ENCODE results near the gene LRIG3. TPM values are rescaled to one million over a fixed set of nuclear protein-coding genes. Genes with fewer than 3 reads are reported as not detected.

Gene LRIG3
- total and polyA plus RNA-seq, 9 donors, result 22.5 to 64.3 (median 29.7) TPM

- H3K4me3 ChIP-seq (ENCODE audit: low read length), result no peak overlapping the region
- peaks cover 36% of the 10 kb centered on the region for H3K36me3 ChIP-seq (ENCODE audit: control insufficient read depth, insufficient read depth, low read length)
- no peaks in the 10 kb centered on the region for H3K4me1 ChIP-seq (ENCODE audit: control insufficient read depth, insufficient read depth, low read length)
- no peak overlapping the region for H3K27ac ChIP-seq (ENCODE audit: low read length)
- no CpG with 5 or more reads among the region's 4 CpGs for WGBS (ENCODE audit: insufficient coverage)
- H3K27me3 ChIP-seq (ENCODE audit: control insufficient read depth, insufficient read depth, low read length), result no peaks in the 10 kb centered on the region
- DNase-seq, result peak; percentile 62
- H3K9me3 ChIP-seq (replicated peaks; ENCODE audit: control insufficient read depth, low read depth, low read length), result no peaks in the 10 kb centered on the region
Measured at GRCh38 chr12:58888131-58888783, 32.0 kb downstream of the LRIG3 start.

- H3K4me3 ChIP-seq (ENCODE audit: low read length), result no peak overlapping the region
- no peaks in the 10 kb centered on the region for H3K9me3 ChIP-seq (replicated peaks; ENCODE audit: control insufficient read depth, low read depth, low read length)
- H3K27ac ChIP-seq (ENCODE audit: low read length), result no peak overlapping the region
- H3K4me1 ChIP-seq (ENCODE audit: control insufficient read depth, insufficient read depth, low read length), result no peaks in the 10 kb centered on the region
- peaks cover 39% of the 10 kb centered on the region for H3K36me3 ChIP-seq (ENCODE audit: control insufficient read depth, insufficient read depth, low read length)
- WGBS (ENCODE audit: insufficient coverage), result 72% methylated on average over 6 of the region's 6 CpGs
- H3K27me3 ChIP-seq (ENCODE audit: control insufficient read depth, insufficient read depth, low read length), result no peaks in the 10 kb centered on the region
- DNase-seq, result peak; percentile 68
Measured at GRCh38 chr12:58887068-58887467, 33.2 kb downstream of the LRIG3 start.

- 40% methylated on average over 1 of the region's 3 CpGs for WGBS (ENCODE audit: insufficient coverage)
Measured at GRCh38 chr12:58886474-58886873, 33.8 kb downstream of the LRIG3 start.

GRCh38 chr12:58884916-58885315, 35.4 kb downstream of the LRIG3 start:
- H3K36me3 ChIP-seq (ENCODE audit: control insufficient read depth, insufficient read depth, low read length), result peaks cover 45% of the 10 kb centered on the region
- WGBS (ENCODE audit: insufficient coverage), result 56% methylated on average over 1 of the region's 4 CpGs

More at GRCh38 chr12:58886474-58886873, 33.8 kb downstream of the LRIG3 start:
- Histone ChIP-seq H3K4me1 (ENCODE audit: control insufficient read depth, insufficient read depth, low read length) (no peaks in the 10 kb centered on the region), H3K27ac (ENCODE audit: low read length) (no peak overlapping the region), H3K9me3 (replicated peaks; ENCODE audit: control insufficient read depth, low read depth, low read length) (no peaks in the 10 kb centered on the region), H3K4me3 (ENCODE audit: low read length) (no peak overlapping the region), H3K36me3 (ENCODE audit: control insufficient read depth, insufficient read depth, low read length) (peaks cover 39% of the 10 kb centered on the region), H3K27me3 (ENCODE audit: control insufficient read depth, insufficient read depth, low read length) (no peaks in the 10 kb centered on the region)
- no peak for DNase-seq

GRCh38 chr12:58883576-58884334, 36.5 kb downstream of the LRIG3 start:
- no CpG with 5 or more reads among the region's 3 CpGs for WGBS (ENCODE audit: insufficient coverage)
- Histone ChIP-seq H3K4me1 (ENCODE audit: control insufficient read depth, insufficient read depth, low read length) (no peaks in the 10 kb centered on the region), H3K4me3 (ENCODE audit: low read length) (no peak overlapping the region), H3K9me3 (replicated peaks; ENCODE audit: control insufficient read depth, low read depth, low read length) (no peaks in the 10 kb centered on the region), H3K27me3 (ENCODE audit: control insufficient read depth, insufficient read depth, low read length) (no peaks in the 10 kb centered on the region), H3K27ac (ENCODE audit: low read length) (peak overlapping the region; percentile 29), H3K36me3 (ENCODE audit: control insufficient read depth, insufficient read depth, low read length) (peaks cover 46% of the 10 kb centered on the region)
- DNase-seq, result no peak

More at GRCh38 chr12:58884916-58885315, 35.4 kb downstream of the LRIG3 start:
- Histone ChIP-seq H3K9me3 (replicated peaks; ENCODE audit: control insufficient read depth, low read depth, low read length) (no peaks in the 10 kb centered on the region), H3K27ac (ENCODE audit: low read length) (no peak overlapping the region), H3K4me3 (ENCODE audit: low read length) (no peak overlapping the region), H3K27me3 (ENCODE audit: control insufficient read depth, insufficient read depth, low read length) (no peaks in the 10 kb centered on the region), H3K4me1 (ENCODE audit: control insufficient read depth, insufficient read depth, low read length) (no peaks in the 10 kb centered on the region)
- no peak for DNase-seq

- H3K4me1 ChIP-seq (ENCODE audit: control insufficient read depth, insufficient read depth, low read length), result no peaks in the 10 kb centered on the region
- no CpG with 5 or more reads among the region's 2 CpGs for WGBS (ENCODE audit: insufficient coverage)
- H3K4me3 ChIP-seq (ENCODE audit: low read length), result no peak overlapping the region
- no peak for DNase-seq
- H3K27ac ChIP-seq (ENCODE audit: low read length), result peak overlapping the region; percentile 74
- peaks cover 47% of the 10 kb centered on the region for H3K36me3 ChIP-seq (ENCODE audit: control insufficient read depth, insufficient read depth, low read length)
- no peaks in the 10 kb centered on the region for H3K27me3 ChIP-seq (ENCODE audit: control insufficient read depth, insufficient read depth, low read length)
- H3K9me3 ChIP-seq (replicated peaks; ENCODE audit: control insufficient read depth, low read depth, low read length), result no peaks in the 10 kb centered on the region
Measured at GRCh38 chr12:58882826-58883225, 37.5 kb downstream of the LRIG3 start.

- Histone ChIP-seq H3K4me3 (ENCODE audit: low read length) (no peak overlapping the region), H3K27me3 (ENCODE audit: control insufficient read depth, insufficient read depth, low read length) (no peaks in the 10 kb centered on the region), H3K27ac (ENCODE audit: low read length) (peak overlapping the region; percentile 74), H3K4me1 (ENCODE audit: control insufficient read depth, insufficient read depth, low read length) (no peaks in the 10 kb centered on the region), H3K9me3 (replicated peaks; ENCODE audit: control insufficient read depth, low read depth, low read length) (no peaks in the 10 kb centered on the region), H3K36me3 (ENCODE audit: control insufficient read depth, insufficient read depth, low read length) (peaks cover 47% of the 10 kb centered on the region)
- peak; percentile 88 for DNase-seq
- no CpG with 5 or more reads among the region's 4 CpGs for WGBS (ENCODE audit: insufficient coverage)
Measured at GRCh38 chr12:58881816-58882215, 38.5 kb downstream of the LRIG3 start.

- Histone ChIP-seq H3K27ac (ENCODE audit: low read length) (peak overlapping the region; percentile 74), H3K27me3 (ENCODE audit: control insufficient read depth, insufficient read depth, low read length) (no peaks in the 10 kb centered on the region), H3K9me3 (replicated peaks; ENCODE audit: control insufficient read depth, low read depth, low read length) (no peaks in the 10 kb centered on the region), H3K4me3 (ENCODE audit: low read length) (no peak overlapping the region), H3K4me1 (ENCODE audit: control insufficient read depth, insufficient read depth, low read length) (no peaks in the 10 kb centered on the region), H3K36me3 (ENCODE audit: control insufficient read depth, insufficient read depth, low read length) (peaks cover 51% of the 10 kb centered on the region)
- 42% methylated on average over 5 of the region's 7 CpGs for WGBS (ENCODE audit: insufficient coverage)
- peak; percentile 93 for DNase-seq
Measured at GRCh38 chr12:58880639-58881038, 39.7 kb downstream of the LRIG3 start.

- no peak overlapping the region for H3K27ac ChIP-seq (ENCODE audit: low read length)
- H3K4me1 ChIP-seq (ENCODE audit: control insufficient read depth, insufficient read depth, low read length), result no peaks in the 10 kb centered on the region
- no peaks in the 10 kb centered on the region for H3K27me3 ChIP-seq (ENCODE audit: control insufficient read depth, insufficient read depth, low read length)
- no peak for DNase-seq
- WGBS (ENCODE audit: insufficient coverage), result 89% methylated on average over 14 of the region's 15 CpGs
- H3K4me3 ChIP-seq (ENCODE audit: low read length), result no peak overlapping the region
- H3K36me3 ChIP-seq (ENCODE audit: control insufficient read depth, insufficient read depth, low read length), result peaks cover 65% of the 10 kb centered on the region
- no peaks in the 10 kb centered on the region for H3K9me3 ChIP-seq (replicated peaks; ENCODE audit: control insufficient read depth, low read depth, low read length)
Measured at GRCh38 chr12:58877243-58877743, 43.0 kb downstream of the LRIG3 start.

- no CpG with 5 or more reads among the region's 5 CpGs for WGBS (ENCODE audit: insufficient coverage)
- peak; percentile 42 for DNase-seq
- H3K36me3 ChIP-seq (ENCODE audit: control insufficient read depth, insufficient read depth, low read length), result peaks cover 46% of the 10 kb centered on the region
Measured at GRCh38 chr12:58873496-58873895, 46.8 kb downstream of the LRIG3 start.

More at GRCh38 chr12:58873496-58873895, 46.8 kb downstream of the LRIG3 start:
- Histone ChIP-seq H3K9me3 (replicated peaks; ENCODE audit: control insufficient read depth, low read depth, low read length) (no peaks in the 10 kb centered on the region), H3K27ac (ENCODE audit: low read length) (no peak overlapping the region), H3K27me3 (ENCODE audit: control insufficient read depth, insufficient read depth, low read length) (no peaks in the 10 kb centered on the region), H3K4me1 (ENCODE audit: control insufficient read depth, insufficient read depth, low read length) (no peaks in the 10 kb centered on the region), H3K4me3 (ENCODE audit: low read length) (no peak overlapping the region)

Data from muscle of leg (tissue), 11 donors.